Right lobe of liver (tissue), 4 donors: ENCODE data around the gene RBM33.

Experiments used
- CTCF ChIP-seq, 4 donors: fragments of 200-600 bp in 3 of 4; fragments of 450-650 bp in 1 of 4; IDR thresholded peaks; one replicate each; pipeline versions ENCODE4 v1.5.1 to v1.8.0; 2016 to 2022; ENCODE audit warnings: antibody characterized with exemption in 4 of 4, mild to moderate bottlenecking in 2 of 4
- POLR2A ChIP-seq: fragments of 450-650 bp; IDR thresholded peaks from one replicate; pipeline ENCODE4 v1.6.1; 2017; ENCODE audit warnings: antibody characterized with exemption, mild to moderate bottlenecking
- donor health status: DM: no; HTN: no; CAD: no.
- donor health status: DM: no; HTN: no; CAD: no.
- donor health status: DM: no; HTN: yes; CAD: no.

- no peak for TF ChIP-seq CTCF (IDR thresholded peaks at IDR 0.05)
- no peak for TF ChIP-seq POLR2A
Measured at GRCh38 chr7:155725006-155725355, 80.5 kb downstream of the RBM33 start.
